Measurements from ENCODE around the gene MMS19. TPM values are rescaled to one million over a fixed set of nuclear protein-coding genes. Genes with fewer than 3 reads are reported as not detected.
"Not testable (repeated sequence)": the region's sequence is repeated elsewhere in the genome, so short reads cannot be mapped to it uniquely, and the experiment has no call there.

The MMS19 gene
- total and polyA plus RNA-seq, 10 donors = 53.5 to 101 (median 60.6) TPM

DNA sequence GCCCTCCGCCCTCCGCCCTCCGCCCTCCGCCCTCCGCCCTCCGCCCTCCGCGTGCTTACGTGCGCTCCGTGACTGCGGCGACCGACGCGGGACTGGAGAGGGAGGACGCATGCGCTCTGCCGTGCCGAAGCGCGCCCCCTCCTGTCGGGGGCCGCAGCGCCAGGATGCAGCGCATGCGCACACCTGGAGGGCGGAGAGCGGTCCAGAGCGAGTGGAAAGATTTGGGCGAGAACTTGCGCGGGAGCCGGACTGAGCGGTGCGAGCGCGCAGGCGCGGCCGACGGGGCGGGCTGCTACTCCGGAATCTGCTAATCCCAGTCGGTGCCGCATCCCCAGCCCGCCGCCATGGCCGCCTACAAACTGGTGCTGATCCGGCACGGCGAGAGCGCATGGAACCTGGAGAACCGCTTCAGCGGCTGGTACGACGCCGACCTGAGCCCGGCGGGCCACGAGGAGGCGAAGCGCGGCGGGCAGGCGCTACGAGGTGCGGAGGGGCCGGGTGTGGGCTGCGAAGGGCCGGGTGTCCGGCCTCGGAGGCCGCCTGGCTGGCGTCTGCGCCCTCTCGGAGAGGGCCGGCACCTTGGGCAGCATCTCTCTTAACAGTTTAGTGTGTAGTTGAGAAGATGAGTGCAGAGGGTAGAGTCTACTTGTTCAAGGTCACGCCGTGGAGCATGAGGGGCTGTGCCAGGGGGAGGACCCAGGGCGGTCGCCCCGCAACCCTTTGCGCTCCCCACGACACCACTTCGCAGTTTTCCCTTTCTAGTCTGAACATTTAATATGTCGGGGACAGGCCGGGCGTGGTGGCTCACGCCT, 72.1 kb downstream of the MMS19 start, which contains the start of gene PGAM1:
PGAM1 (plus strand) TSS at position 228 of the 812 bp plus-strand sequence; CDS start at position 345, 117 bp downstream.
- intact Hi-C loops (cut with DNase I; ENCODE audit: low total_unique reads) = no loop called here
- TF ChIP-seq, protein P1, sequence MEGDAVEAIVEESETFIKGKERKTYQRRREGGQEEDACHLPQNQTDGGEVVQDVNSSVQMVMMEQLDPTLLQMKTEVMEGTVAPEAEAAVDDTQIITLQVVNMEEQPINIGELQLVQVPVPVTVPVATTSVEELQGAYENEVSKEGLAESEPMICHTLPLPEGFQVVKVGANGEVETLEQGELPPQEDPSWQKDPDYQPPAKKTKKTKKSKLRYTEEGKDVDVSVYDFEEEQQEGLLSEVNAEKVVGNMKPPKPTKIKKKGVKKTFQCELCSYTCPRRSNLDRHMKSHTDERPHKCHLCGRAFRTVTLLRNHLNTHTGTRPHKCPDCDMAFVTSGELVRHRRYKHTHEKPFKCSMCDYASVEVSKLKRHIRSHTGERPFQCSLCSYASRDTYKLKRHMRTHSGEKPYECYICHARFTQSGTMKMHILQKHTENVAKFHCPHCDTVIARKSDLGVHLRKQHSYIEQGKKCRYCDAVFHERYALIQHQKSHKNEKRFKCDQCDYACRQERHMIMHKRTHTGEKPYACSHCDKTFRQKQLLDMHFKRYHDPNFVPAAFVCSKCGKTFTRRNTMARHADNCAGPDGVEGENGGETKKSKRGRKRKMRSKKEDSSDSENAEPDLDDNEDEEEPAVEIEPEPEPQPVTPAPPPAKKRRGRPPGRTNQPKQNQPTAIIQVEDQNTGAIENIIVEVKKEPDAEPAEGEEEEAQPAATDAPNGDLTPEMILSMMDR (IDR thresholded peaks at IDR 0.05 in 8 of 11, conservative IDR thresholded peaks at IDR 0.05 in 3 of 11) = peak; percentile 47 to 88 (median 72)
- TF ChIP-seq POLR2AphosphoS5 (IDR thresholded peaks at IDR 0.05) = peak; percentile 92 to 95 (median 94)
- peak in 1 of 3 donors; percentile 60 for TF ChIP-seq POLR2A (IDR thresholded peaks at IDR 0.05)
- peak; percentile 99 for DNase-seq

DNA sequence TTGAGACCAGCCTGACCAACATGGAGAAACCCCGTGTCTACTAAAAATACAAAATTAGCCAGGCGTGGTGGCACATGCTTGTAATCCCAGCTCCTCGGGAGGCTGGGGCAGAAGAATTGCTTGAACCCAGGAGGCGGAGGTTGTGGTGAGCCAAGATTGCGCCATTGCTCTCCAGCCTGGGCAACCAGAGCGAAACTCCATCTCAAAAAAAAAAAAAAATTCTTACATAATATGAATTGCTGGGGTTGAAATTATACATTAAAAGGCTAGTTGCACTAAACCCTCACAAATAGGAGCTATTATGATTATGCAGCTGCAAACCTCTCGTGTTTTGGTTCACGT, 74.5 kb downstream of the MMS19 start:
- H3K9me3 ChIP-seq; intact Hi-C loops (cut with DNase I; ENCODE audit: low total_unique reads); H3K27me3 ChIP-seq (replicated peaks in 1 of 7); H3K36me3 ChIP-seq; DNase-seq; H3K4me3 ChIP-seq: not testable (repeated sequence)
- Histone ChIP-seq H3K4me1 (peaks cover 23 to 93% (median 56%) of the 10 kb centered on the region in 6 donors), H3K27ac (peak overlapping the region; percentile 48 to 95 (median 94))
- 53 to 79% (median 65%) methylated on average over 8 of the region's 8 CpGs for WGBS, 5 donors

More for the DNA sequence above, 72.1 kb downstream of the MMS19 start, which contains the start of gene PGAM1:
- peak within 1 kb of the TSS; percentile 79 to 95 (median 94) for H3K27ac ChIP-seq
- no peaks in the 10 kb centered on the region for H3K27me3 ChIP-seq (replicated peaks in 1 of 7)
- H3K9me3 ChIP-seq = no peaks in the 10 kb centered on the region
- peaks cover 0 to 22% (median 18%) of the 10 kb centered on the region in 6 donors for H3K36me3 ChIP-seq
- 0 to 2% (median 0%) methylated on average over 32 to 88 of the region's 90 CpGs for WGBS, 5 donors
- peaks cover 23 to 83% (median 48%) of the 10 kb centered on the region in 6 donors for H3K4me1 ChIP-seq
- peak within 1 kb of the TSS; percentile 60 to 99 (median 86) for H3K4me3 ChIP-seq

DNA sequence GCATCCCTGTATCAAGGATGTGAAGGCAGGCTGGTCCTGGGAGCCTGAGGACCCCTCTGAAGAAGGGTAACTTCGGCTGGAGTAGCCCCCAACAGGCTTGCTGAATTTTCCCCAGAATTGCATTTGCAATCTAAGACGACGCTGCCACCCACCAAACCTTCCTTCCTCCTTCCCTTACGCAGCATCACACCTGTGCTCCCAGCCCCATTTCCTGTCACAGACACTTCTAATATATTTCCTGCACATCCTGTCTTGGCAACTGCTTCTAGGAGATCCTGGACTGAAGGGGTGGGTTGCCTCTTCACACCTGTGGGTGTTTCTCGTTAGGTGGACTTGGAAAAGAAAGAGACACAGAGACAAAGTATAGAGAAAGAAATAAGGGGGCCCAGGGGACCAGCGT, 81.7 kb downstream of the MMS19 start:
- peaks cover 3 to 78% (median 26%) of the 10 kb centered on the region in 6 donors for H3K4me1 ChIP-seq
- no peaks in the 10 kb centered on the region for H3K36me3 ChIP-seq
- WGBS, 5 donors = 28 to 40% (median 32%) methylated on average over 5 to 6 of the region's 6 CpGs
- H3K4me3 ChIP-seq = no peak overlapping the region
- DNase-seq = peak; percentile 43
- intact Hi-C loops (cut with DNase I; ENCODE audit: low total_unique reads) = no loop called here
- no peaks in the 10 kb centered on the region for H3K27me3 ChIP-seq (replicated peaks in 1 of 7)
- TF ChIP-seq, protein P1 (IDR thresholded peaks at IDR 0.05 in 8 of 11, conservative IDR thresholded peaks at IDR 0.05 in 3 of 11) = no peak
- peak overlapping the region in 1 of 8 donors; percentile 6 for H3K27ac ChIP-seq
- no peaks in the 10 kb centered on the region for H3K9me3 ChIP-seq

DNA sequence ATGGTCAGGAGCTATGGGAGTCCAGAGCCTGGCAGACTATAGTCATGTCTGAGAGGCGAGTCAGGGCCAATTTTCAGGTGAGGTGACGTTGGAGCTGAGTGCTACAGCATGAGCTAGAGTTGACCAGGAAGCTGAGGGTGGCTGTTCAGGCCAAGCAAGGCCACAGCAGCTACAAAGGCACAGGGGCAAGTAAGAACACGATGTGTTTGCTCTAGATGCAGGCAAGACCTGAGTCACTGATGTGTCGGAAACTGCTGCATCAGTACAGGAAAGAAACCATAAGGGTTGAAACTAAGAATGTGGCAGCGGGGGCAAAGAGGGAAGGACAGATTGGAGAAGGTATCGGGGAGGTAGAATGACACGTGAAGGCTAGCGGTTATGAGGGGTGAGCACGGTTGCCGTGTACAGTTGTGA, 85.3 kb downstream of the MMS19 start:
- intact Hi-C loops (cut with DNase I; ENCODE audit: low total_unique reads) = no loop called here
- 71 to 89% (median 77%) methylated on average over 10 of the region's 10 CpGs for WGBS, 5 donors

More for the DNA sequence above, 85.3 kb downstream of the MMS19 start:
- Histone ChIP-seq H3K36me3 (no peaks in the 10 kb centered on the region), H3K4me3 (no peak overlapping the region), H3K4me1 (peaks cover under 1 to 59% (median 16%) of the 10 kb centered on the region in 6 donors), H3K27ac (peak overlapping the region in 4 of 8 donors; percentile 9 to 61 (median 34)), H3K27me3 (replicated peaks in 1 of 7) (no peaks in the 10 kb centered on the region), H3K9me3 (no peaks in the 10 kb centered on the region)
- DNase-seq = peak; percentile 52
- TF ChIP-seq, protein P1 (IDR thresholded peaks at IDR 0.05 in 8 of 11, conservative IDR thresholded peaks at IDR 0.05 in 3 of 11) = no peak
- no peak for TF ChIP-seq POLR2AphosphoS5 (IDR thresholded peaks at IDR 0.05)
- TF ChIP-seq POLR2A (IDR thresholded peaks at IDR 0.05) = no peak
